SH-SY5Y (cell line): Measurements from ENCODE around the gene ARHGAP26.

Experiments
- GATA2 ChIP-seq: IDR thresholded peaks from 2 replicates; pipeline ENCODE4 v1.6.1; 2011; ENCODE audit warnings: mild to moderate bottlenecking, low read depth, low read length
- GATA3 ChIP-seq: IDR thresholded peaks from 2 replicates; pipeline ENCODE4 v1.6.1; 2011; ENCODE audit warnings: low read depth, mild to moderate bottlenecking, low read length, moderate library complexity

DNA sequence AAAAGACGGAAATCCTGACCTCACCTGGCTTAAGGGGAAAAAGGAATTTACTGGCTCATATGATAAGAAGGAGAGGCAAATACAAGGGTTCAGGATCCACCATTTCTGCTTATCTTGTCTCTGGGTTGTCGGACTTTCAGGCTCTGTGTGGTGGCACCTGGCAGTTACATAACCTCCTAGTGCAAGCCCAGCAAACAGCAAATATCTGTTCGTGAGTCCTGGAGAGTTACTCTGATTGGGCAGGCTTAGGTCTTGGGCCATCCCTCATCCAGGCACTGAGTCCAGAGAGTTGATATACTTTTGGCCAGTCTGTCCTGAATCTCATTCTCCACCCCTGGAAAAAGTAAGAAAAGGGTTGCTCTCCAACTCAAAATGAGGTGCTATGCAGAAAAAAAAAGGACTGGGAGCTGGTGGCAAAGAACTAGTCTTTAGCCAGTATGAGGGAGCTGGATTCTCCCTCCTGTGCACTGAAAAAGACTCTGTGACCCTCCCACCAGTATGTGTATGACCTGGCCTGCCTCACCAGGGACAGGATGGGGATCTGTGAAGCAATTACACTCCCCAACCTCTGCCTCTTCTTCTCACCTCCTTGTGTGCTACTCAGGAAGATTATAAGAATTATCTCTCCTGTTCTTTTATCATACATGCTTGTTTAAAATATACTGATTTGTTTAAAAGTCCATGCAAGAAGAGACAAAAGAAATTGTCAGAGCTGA lies 282.9 kb downstream of the ARHGAP26 start:
- TF ChIP-seq GATA2: no peak
- no peak for TF ChIP-seq GATA3
